Measurements from ENCODE around the gene HOXA9.

The HOXA9 gene

DNA sequence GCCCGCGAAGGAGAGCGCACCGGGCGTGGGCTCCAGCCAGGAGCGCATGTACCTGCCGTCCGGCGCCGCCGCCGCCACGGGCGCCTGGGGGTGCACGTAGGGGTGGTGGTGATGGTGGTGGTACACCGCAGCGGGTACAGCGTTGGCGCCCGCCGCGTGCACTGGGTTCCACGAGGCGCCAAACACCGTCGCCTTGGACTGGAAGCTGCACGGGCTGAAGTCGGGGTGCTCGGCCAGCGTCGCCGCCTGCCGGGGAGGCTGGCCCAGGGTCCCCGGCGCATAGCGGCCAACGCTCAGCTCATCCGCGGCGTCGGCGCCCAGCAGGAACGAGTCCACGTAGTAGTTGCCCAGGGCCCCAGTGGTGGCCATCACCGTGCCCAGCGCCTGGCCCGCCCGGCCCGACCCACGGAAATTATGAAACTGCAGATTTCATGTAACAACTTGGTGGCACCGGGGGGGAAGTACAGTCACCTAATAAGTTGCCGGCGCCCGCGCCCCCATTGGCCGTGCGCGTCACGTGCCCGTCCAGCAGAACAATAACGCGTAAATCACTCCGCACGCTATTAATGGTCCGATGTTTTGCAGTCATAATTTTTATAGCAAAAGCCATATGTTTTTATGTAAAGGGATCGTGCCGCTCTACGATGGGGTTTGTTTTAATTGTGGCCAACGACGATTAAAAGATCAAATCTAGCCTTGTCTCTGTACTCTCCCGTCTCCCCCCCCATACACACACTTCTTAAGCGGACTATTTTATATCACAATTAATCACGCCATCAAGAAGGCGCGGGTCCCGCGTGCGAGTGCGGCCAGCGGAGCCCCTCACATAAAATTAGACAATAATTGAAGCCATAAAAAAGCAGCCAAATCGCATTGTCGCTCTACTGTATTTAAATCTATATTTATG lies at the start of gene HOXA9:
HOXA9 (minus strand) TSS at position 449 of the 907 bp plus-strand sequence; CDS start at position 369, 80 bp downstream.
- no peak for DNase-seq

DNA sequence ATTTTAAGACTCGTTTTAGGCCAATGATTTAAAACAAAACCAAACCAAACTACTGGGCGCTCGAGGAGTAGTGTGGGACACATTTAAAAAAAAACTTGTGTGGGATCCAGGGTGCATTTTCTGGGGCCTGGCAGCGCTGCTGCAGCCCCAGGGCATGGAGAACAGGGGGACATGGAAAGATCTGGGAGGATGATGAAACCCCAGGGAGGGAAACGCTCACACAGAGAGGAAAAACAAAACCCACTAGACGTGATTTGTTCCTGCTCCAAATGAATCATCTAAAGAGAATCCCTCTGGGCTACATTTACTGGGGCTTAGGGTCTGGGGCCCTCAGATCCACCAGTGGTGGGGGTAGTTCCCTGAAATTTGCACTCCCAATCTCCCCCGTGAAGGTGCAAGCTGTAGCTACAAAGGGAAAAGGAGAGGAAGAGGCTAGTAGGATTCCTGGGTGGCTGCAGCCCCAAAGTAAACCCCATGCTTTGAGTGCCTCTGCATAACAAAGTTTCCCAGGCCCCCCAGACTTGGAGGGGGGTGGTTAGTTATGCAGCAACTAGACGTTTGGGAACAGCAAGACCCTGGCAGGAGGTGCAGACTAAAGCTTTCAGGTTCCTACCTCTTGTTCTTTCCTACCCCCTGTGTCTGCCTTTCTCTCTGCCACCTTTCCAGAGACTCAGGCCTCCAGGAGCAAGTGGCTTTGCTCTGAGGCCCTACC lies 49.1 kb upstream of the HOXA9 start:
- peak; percentile 49 for DNase-seq

DNA sequence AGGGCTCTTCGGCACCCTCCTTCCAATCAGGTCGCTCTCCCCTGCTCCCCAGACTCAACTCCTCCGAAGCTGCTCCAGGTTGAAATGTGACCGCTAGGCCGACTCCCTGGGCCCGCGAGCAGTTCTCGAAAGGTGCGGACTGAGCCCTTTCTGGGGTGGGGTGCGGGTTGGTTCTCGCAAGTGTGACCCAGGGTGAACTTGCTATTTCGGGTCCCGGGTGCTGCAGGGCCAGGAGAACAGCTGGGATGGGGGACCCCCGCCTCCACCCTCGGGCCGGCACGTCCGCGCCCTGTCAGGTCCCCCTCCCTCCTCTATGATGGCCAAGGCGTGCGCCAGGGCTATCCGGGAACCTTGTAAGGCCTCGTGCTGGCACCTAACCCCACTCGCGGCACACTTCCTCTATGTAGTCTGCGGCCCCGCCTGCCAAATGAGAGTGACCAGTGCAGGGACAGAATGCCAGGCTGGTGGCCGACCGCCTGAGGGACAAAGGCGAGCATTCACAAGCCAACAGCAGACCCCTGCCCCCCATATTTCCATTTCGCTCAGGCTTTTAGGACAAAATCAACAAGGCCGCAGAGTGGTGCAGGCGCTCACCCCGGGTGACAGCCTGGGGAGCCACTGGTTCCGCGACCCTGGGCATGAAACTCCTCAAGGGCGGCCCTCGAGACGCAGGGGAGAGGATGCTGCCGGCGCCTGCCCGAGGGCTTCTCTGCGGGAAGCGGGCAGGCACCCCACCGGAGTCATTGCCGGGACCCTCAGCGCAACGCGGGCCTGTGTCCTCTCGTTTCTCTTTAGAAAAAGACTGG lies 48.3 kb upstream of the HOXA9 start:
- DNase-seq: peak; percentile 52

GRCh38 chr7:27212497-27213432 lies 47.4 kb upstream of the HOXA9 start:
- peak; percentile 45 for DNase-seq

DNA sequence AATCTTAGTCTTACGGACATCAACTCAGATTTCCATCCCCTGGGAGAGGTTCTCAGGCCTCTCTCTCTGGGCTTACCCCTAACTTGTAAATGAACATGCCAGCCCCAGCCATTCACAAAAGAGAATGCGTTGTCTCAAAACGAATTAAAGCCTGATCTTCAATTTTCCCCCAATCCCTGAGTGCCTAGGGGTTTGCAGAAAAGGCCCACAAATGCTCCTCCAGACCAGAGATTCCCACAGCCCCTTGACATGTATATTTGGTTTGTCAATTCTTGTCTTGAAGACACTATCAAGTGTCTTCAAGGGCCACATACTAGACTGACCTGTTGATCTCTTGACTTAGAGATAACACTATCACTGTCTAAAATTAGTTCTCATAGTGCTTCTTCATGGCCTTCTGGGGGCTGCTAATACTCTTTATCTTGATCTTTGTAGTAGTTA lies 46.4 kb upstream of the HOXA9 start:
- peak; percentile 38 for DNase-seq

- peak; percentile 29 for DNase-seq
Observed at GRCh38 chr7:27211084-27211446, 45.7 kb upstream of the HOXA9 start.

DNA sequence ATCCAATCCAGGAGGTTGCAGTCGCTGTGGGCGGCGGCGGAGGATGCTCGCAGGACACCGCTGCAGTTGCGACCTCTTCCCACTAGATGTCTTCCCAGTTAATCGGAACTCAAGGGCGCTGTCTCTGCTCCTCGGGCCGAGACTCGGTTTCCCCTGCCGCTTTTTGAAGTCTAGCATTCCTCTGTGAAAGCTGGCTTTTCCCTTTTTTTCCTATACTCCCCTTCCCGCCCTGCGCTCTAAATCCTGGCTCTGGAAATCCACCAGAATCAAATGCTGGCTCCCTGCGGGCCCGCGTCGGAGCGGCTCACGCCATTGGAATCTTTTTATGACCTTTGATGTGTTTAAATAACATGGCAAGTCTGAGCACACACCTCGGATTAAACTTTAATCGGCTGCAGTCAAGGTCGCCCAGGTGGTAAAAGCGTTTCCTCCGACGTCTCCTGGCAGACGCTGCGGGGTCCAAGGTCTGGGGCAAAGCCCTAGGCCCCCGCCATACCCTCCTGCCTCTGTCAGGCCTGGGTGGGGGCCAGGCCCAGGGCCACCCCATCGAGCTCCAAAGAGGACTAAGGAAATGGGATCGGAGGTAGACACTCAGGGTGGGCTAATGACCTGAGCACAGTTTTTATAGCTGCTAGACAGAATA lies 45.2 kb upstream of the HOXA9 start:
- DNase-seq: peak; percentile 83

GRCh38 chr7:27209933-27210440 lies 44.6 kb upstream of the HOXA9 start:
- no peak for DNase-seq

DNA sequence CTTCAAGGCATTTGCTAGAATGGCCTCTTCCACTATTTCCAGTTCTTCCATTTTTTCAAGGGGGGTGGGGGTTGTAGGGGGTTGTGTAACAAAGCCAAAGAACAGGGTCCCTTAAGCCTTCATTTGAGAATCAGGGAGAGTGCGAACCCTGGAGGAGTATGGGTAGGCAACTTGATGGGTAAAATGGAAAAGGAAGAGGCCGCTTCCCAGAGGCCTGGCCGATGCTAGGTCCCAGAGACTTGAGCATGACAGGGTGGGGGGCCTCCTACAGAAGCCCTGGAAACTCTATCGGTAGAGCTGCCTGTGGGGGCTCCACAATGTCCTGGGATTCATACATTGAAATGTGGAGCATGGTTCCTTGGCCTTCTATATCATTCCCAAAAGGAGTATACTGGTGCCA lies 43.7 kb upstream of the HOXA9 start:
- no peak for DNase-seq

DNA sequence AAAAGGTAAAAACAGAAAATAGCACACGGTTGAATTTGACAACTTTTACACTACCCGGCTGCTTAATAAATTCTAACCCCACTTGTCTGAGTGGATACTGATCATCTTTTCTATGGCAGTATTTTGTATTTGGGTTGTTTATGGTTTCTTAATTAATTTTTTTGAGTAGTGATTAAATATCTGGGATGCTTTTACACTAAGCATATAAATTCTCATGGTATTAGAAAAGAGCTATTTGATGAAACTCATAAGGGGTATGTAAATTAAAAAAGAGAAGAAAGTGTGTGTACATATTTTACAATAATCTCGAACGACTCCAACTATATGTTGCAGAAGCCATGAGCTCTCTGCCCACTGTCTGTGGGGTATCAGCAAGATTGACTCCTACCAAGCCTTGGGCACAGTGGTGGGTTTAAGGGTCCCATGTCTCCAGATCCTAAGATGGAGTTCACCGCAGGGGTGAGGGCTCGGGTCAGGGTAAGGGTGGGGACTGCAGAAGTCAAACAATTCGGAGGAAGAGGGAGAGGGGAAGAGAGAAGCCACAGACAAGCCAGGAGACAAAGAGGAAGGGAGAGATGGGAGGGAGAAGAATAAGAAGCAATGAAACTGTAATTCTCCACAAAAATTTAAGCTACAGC lies 42.1 kb upstream of the HOXA9 start:
- DNase-seq: peak; percentile 22

GRCh38 chr7:27205325-27206280 lies 40.3 kb upstream of the HOXA9 start:
- peak; percentile 53 for DNase-seq

DNA sequence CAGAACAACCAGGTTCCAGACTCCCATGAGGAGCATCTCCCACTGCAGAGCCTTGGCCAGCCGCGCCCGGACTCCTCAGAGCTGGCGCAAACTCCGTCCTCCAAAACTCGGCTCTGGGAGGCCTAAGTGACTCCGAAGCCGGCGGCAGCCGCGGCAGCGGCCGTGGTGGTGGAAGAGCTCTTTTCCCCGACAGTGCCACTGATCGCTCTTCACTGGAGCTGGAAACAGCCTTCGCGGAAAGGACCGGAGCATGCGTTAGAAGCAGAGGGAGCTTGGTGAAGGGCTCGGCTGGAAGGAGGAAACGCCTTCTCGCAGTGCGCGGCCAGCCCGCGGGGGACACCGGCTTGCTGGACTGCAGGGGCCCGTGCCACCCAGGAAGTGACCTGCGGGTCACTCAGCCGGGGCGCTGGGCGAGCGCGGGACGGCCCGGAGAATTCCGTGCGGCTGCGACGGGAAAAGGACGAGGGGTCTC lies 39.5 kb upstream of the HOXA9 start:
- peak; percentile 77 for DNase-seq

DNA sequence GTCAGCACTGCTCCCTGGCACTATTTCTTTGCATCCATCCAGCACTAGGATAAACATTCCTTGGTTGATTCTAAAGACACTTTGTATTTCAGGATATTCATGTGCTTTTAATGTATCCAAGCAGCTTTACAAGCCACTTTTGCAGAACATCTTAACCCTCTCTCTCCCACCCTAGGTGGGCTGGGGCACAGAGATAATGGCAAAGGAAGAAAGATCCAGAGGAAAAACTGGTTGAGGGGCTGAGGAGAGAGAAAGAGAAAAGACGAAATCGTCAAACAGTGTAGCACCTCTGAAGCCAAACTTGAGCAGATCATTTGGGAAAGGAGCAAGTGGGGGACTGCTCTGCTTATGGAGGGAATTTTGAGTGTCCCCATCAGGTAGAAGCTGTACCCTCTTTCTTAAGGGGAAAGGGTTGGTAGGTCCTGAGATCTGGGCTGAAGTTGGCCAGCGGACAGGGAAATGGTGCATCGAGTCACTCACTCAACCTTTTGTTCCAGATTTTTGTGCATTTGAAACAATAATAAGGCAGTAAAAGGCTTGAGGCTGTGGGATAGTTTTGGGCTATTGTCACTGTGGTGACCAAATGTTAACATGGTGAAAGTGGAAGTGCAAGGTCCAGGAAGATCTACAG lies 38.7 kb upstream of the HOXA9 start:
- DNase-seq: peak; percentile 28

DNA sequence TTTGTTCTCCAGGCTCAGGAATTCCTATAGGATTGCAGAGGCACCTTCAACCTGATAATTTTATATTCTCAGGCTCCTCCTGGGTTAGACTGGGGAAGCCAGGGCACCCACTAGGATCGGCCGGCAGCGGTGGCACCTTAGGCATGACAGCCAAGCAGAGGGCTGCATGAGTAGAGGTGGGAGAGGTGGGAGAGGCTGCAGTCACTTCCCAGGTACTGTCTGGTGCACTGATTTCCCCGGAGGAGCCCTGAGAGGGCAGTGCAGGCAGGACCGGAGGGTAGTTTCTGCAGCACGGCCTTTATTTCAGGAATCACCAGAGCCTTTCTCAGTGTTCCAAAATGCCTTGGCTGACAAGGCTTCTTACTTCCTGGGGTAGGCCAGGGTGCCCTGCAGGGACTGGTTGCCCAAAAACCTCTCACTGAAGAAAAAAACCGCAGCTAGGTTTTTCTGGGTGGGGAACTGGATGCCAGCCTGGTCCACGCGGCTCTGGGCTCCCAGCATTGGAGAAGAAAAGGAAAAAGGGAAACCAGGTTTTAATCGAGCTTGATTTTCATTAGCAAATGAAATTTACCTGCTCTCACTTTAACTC lies 38.1 kb upstream of the HOXA9 start:
- DNase-seq: peak; percentile 59

GRCh38 chr7:27202862-27203134 lies 37.5 kb upstream of the HOXA9 start:
- no peak for DNase-seq

GRCh38 chr7:27202018-27202861 lies 36.9 kb upstream of the HOXA9 start:
- peak; percentile 53 for DNase-seq

- peak; percentile 52 for DNase-seq
Observed at GRCh38 chr7:27201580-27202017, 36.3 kb upstream of the HOXA9 start.

Measured in islet precursor cell (in vitro differentiated cells).